NOMO-1 treated with DMSO at 0.1 percent for 48 hours (cell line): Measurements from ENCODE around the gene AKR1C1.
"Not testable (repeated sequence)": the region's sequence is repeated elsewhere in the genome, so short reads cannot be mapped to it uniquely, and the experiment has no call there.

Experiments
- DNase-seq: peaks from one replicate; lab custom pipeline; 2025; ENCODE audit not compliant: unreplicated experiment; lab: John Stamatoyannopoulos, UW

AKR1C1 gene

GRCh38 chr10:4947039-4947634 is 16.1 kb upstream of the AKR1C1 start:
- no peak for DNase-seq

- DNase-seq = no peak
These were observed 15.3 kb upstream of the AKR1C1 start for GRCh38 chr10:4947635-4948596.

GRCh38 chr10:4951512-4952162 is 11.6 kb upstream of the AKR1C1 start:
- DNase-seq = not testable (repeated sequence)

GRCh38 chr10:4953405-4953804 is 9.8 kb upstream of the AKR1C1 start:
- DNase-seq = peak; percentile 2

- not testable (repeated sequence) for DNase-seq
These were observed 7.1 kb upstream of the AKR1C1 start for GRCh38 chr10:4956088-4956487.

- not testable (repeated sequence) for DNase-seq
These were observed 6.1 kb upstream of the AKR1C1 start for GRCh38 chr10:4956955-4957645.

- not testable (repeated sequence) for DNase-seq
These were observed 1.7 kb upstream of the AKR1C1 start for GRCh38 chr10:4961558-4961957.

- not testable (repeated sequence) for DNase-seq
These were observed 907 bp upstream of the AKR1C1 start for GRCh38 chr10:4962308-4962707.

- not testable (repeated sequence) for DNase-seq
These were observed 570 bp downstream of the AKR1C1 start for GRCh38 chr10:4963815-4964154.

- not testable (repeated sequence) for DNase-seq
These were observed 2.5 kb downstream of the AKR1C1 start for GRCh38 chr10:4965763-4966162.

- not testable (repeated sequence) for DNase-seq
These were observed 4.0 kb downstream of the AKR1C1 start for GRCh38 chr10:4967189-4967588.

GRCh38 chr10:4969289-4969688 is 6.1 kb downstream of the AKR1C1 start:
- DNase-seq = not testable (repeated sequence)

- not testable (repeated sequence) for DNase-seq
These were observed 7.1 kb downstream of the AKR1C1 start for GRCh38 chr10:4970362-4970761.

- not testable (repeated sequence) for DNase-seq
These were observed 9.3 kb downstream of the AKR1C1 start for GRCh38 chr10:4972369-4973142.

- not testable (repeated sequence) for DNase-seq
These were observed 10.1 kb downstream of the AKR1C1 start for GRCh38 chr10:4973294-4973693.

GRCh38 chr10:4974400-4974799 is 11.2 kb downstream of the AKR1C1 start:
- not testable (repeated sequence) for DNase-seq

- DNase-seq = no peak
These were observed 13.8 kb downstream of the AKR1C1 start for GRCh38 chr10:4977025-4977424.

- DNase-seq = no peak
These were observed 15.7 kb downstream of the AKR1C1 start for GRCh38 chr10:4978870-4979269.

GRCh38 chr10:4980793-4981192 is 17.6 kb downstream of the AKR1C1 start:
- DNase-seq = no peak

- DNase-seq = no peak
These were observed 18.7 kb downstream of the AKR1C1 start for GRCh38 chr10:4981722-4982471.
